NCI-H146 treated with DMSO at 0.1 percent for 48 hours (cell line): ENCODE data around the gene RASA3.
A peak's percentile ranks its signal among the peaks of the same experiment; 100 is the strongest.
"Not testable (repeated sequence)": the region's sequence is repeated elsewhere in the genome, so short reads cannot be mapped to it uniquely, and the experiment has no call there.

Source experiments
- DNase-seq: peaks from one replicate; lab custom pipeline; 2025; ENCODE audit not compliant: unreplicated experiment; lab: John Stamatoyannopoulos, UW

RASA3 gene, protein sequence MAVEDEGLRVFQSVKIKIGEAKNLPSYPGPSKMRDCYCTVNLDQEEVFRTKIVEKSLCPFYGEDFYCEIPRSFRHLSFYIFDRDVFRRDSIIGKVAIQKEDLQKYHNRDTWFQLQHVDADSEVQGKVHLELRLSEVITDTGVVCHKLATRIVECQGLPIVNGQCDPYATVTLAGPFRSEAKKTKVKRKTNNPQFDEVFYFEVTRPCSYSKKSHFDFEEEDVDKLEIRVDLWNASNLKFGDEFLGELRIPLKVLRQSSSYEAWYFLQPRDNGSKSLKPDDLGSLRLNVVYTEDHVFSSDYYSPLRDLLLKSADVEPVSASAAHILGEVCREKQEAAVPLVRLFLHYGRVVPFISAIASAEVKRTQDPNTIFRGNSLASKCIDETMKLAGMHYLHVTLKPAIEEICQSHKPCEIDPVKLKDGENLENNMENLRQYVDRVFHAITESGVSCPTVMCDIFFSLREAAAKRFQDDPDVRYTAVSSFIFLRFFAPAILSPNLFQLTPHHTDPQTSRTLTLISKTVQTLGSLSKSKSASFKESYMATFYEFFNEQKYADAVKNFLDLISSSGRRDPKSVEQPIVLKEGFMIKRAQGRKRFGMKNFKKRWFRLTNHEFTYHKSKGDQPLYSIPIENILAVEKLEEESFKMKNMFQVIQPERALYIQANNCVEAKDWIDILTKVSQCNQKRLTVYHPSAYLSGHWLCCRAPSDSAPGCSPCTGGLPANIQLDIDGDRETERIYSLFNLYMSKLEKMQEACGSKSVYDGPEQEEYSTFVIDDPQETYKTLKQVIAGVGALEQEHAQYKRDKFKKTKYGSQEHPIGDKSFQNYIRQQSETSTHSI

DNA sequence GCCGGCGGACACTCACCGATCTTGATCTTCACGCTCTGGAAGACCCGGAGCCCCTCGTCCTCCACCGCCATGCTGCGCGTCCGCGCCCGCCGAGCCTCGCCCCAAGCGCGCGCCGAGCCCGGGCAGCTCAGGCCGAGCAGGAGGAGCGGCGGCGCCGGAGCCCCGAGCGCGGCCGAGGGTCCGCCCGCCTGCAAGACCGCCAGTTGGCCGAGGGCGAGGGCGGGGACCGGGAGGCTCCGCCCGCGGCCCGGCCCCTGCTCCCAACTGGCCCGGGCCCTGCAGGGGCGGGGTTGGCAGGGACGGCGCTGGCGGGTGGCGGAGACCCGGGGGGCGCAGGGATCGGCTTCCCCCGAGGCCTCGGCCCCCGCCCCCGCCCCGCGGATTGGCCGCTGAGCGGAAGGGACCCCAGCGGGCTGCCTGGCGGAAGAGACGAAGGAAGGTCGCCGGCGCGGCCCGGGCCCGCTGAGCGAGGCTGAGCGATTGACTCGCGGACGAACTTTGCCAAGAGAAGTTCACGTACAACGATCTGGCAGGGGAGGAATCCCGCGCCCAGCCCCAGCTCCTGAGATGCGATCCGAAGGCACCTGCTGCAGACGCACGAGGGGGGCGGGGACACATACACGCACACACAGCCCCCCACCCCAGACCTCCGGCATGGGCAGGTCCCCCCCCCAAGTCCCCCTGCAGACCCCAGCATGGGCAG lies at the start of gene RASA3:
TSS of gene RASA3 (minus strand) at position 205 of the 703 bp plus-strand sequence. CDS start at position 71, 134 bp downstream.
- peak; percentile 65 for DNase-seq

DNA sequence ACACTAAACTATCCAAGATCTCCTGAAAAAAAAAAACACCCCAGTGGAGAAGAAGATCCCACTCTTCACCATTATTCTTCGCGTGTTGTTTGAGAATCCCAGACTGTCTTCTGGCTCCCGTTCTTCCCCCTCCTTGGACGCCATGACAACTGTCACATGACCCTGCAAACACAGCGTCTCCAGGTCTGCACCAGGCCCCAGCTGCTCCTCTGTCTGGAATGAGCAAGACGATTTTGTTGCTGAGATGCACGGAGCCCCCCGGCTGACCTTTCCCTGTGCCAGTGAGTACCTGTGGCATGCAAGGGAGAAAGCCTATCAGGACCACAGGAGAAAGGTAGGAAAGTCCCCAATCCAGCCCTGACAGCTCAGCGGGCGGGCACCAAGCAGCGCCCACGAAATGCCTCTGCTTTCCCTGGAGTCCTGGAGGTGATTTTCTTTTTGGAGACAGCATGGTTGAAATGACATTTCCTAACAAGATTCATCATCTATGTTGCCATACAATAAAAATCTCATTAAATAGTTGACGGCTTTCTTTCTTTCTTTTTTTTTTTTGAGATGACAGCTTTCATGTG lies 46.8 kb upstream of the RASA3 start, which contains the start of gene CFAP97D2:
TSS of gene CFAP97D2 (plus strand) at position 171 of the 572 bp plus-strand sequence. CDS start at position 245, 74 bp downstream.
- DNase-seq = no peak

DNA sequence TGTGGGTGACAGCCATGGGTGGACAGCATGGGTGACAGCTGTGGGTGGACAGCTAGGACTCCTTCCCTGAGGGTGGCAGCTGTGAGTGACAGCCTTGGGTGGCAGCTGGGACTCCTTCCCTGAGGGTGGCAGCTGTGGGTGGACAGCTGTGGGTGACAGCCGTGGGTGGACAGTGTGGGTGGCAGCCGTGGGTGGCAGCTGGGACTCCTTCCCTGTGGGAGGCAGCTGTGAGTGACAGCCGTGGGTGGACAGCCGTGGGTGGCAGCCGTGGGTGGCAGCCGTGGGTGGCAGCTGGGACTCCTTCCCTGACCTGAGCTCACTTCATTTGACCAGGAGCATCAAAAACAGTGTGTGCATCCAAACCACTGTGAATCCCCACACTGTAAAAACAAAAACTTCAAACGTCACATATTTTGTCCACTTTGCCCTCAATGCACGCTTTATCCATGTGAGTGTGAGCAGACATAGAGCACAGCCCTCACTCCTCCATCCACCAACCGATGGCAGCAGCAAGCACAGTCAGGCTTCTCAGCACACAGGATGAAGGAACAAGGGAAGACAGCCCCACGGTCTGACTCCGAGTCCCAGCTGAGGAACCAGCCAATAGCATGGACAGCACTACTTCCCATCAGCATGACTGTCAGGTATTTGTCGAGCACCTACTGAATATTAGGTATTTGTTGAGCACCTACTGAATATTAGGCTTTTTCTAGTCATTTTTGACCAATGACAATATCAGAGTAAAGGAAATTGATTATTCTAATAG lies 45.0 kb upstream of the RASA3 start:
- no peak for DNase-seq

DNA sequence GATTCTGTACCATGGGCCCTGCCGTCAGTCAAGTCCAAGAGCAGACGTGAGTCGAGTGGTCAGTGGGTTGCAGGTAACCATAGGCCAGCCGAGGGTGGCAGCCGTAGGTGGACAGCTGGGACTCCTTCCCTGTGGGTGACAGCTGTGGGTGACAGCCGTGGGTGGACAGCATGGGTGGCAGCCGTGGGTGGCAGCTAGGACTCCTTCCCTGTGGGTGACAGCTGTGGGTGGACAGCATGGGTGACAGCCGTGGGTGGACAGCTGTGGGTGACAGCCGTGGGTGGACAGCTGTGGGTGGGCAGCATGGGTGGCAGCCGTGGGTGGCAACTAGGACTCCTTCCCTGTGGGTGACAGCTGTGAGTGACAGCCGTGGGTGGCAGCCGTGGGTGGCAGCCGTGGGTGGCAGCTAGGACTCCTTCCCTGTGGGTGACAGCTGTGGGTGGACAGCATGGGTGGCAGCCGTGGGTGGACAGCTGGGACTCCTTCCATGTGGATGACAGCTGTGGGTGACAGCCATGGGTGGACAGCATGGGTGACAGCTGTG lies 44.0 kb upstream of the RASA3 start:
- not testable (repeated sequence) for DNase-seq

DNA sequence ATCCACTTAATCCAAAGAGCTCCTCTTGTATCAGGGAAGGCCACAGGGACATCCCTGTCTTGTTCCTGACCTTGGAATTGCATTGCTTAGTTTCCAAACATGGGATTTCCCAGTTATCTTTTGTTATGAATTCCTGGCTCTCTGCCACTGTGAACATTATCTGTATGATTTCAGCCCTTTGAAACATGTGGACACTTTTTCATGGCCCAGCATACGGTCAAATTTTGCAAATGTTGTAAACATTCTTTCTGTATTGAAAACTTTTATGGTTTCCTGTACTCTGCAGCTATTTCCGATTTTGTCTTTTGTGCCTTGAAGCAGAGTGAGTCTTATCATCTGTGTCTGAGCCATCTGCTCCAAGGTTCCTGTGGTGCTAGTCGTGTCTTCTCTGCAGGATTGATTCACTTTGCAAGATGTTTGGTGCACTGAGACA lies 42.1 kb upstream of the RASA3 start:
- no peak for DNase-seq

DNA sequence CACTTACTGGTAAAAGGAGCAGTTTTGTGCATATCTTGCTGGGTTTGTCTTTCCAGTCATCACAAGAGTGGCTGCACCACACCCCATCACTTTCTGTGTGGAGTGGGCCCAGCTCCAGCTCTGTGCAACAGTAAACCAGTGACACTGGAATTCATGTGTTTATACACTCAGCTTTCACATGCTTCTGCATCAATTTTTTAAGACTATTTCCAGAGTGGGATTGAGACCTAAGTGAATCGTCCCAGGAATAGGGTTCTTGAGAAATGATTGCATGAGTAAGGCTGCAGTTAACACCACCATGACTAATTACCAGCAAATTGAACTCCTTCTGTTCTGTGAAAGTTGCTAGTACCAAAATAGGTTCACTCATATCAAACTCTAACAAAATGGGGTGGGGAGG lies 41.3 kb upstream of the RASA3 start:
- no peak for DNase-seq

DNA sequence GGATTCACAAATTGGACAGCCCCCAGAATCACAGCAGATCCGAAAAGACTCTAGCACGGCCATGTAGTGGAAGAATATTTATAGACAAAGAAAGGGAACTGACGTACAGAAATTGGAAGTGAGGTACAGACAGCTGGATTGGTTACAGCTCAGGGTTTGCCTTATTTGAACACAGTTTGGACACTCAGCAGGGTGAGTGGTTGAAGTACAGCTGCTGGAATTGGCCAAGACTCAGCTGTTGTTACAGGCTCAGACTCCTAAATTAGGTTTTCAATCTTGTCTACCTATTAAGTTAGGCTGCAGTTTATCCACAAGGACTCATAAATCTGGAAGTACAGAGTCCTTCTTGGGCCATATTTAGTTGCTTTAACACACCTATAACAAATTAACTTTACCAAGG lies 40.8 kb upstream of the RASA3 start:
- DNase-seq = no peak

DNA sequence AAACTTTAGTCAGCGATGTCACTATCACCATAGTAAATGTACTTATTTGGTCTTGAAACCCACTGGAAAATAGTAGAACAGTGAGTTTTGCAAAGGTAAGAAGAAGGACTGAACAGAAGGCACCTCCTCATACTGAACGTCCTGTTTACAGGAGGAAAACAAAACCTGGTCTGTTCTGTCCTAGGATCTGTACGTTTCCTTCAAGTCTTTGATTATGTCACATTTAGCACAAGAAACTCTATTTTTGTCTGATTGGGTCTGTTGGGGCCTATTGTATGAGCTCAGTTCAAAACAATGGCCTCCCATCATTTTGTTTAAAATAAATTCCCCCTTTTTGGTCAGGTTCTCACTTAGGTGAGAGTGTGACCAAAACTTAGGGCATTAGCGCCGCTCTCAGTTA lies 35.5 kb upstream of the RASA3 start:
- no peak for DNase-seq

DNA sequence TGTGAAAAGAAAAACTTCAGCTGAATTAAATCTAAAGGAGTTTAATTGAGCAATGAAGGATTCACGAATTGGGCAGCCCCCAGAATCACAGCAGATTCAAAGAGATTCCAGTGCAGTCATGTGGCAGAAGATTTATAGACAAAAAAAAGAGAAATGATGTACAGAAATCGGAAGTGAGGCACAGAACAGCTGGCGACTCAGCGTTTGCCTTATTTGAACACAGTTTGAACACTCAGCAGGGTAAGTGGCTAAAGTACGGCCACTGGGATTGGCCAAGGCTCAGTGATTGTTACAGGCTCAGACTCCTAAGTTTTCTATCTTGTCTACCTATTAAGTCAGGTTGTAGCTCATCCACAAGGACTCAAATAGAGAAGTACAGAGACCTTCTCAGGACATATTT lies 35.0 kb upstream of the RASA3 start:
- DNase-seq = no peak

DNA sequence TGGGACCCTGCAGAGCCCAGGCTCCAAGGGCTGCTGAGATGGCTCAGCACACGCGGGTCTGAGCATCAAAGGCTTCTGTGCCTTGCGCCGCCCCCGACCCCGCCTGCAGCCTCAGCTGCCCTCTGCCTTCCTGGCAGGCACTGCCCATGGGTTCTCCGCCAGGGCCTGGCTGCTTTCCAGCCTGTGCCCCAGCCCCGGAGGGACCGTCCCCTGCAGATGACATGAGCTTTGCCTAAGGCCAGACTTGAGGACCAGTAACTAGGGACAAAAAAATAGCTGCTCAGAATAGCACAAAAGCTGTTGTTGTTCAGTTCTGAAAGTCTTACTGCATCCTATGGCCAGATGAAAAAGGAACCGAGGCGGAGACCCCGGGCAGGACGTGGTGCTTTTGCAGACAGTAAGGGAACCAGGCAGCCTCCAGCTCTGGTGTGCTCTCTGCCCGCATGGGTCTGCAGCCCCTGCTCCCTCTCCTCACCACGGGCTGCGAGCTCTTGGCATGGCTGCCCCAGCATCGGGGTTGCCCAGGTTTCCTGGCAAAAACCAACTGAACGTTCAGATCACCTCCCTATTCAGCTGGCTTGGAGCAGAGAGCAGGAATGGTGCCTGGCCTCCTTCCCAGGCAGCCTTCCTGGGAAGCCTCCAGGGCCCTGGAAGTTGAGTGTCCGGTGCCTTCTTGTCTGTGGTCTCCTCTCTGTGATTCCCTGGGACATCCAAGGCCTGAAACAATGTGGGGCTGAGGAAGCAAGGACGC lies 34.1 kb upstream of the RASA3 start:
- no peak for DNase-seq

DNA sequence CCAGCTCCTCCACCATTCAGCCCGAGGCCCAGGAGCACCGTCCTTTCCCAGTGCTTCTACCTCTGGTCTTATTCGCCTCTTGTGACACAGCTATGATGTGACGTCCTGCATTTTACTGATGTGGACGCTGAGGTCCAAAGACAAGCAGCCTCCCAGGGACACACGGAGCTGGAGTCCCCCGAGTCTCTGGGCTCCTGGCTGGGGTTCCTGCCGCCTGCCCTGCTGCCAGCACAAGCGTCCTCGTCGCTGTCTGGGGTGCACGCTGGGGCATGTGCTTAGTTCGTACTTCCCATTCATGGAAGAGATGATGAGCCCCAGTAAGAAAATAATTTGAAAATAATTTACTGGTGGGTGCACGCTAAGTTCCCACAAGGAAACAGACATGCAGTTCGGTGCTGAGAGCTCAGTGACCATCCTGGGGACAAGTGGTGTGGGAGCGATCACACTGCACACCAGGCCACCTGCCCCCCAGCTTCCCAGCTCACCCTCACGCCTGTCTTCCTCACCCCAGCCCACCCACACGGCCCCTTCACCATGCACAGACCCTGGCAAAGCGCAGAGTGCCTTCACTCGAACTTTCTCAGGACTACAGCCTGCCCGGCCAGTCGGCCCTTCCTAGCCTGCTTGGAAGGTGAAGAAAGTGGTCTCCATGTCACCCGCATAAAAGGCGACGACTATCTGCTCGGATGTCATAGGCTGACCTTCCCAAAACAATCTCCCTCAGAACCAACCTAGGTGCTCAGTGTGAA lies 32.4 kb upstream of the RASA3 start:
- no peak for DNase-seq

DNA sequence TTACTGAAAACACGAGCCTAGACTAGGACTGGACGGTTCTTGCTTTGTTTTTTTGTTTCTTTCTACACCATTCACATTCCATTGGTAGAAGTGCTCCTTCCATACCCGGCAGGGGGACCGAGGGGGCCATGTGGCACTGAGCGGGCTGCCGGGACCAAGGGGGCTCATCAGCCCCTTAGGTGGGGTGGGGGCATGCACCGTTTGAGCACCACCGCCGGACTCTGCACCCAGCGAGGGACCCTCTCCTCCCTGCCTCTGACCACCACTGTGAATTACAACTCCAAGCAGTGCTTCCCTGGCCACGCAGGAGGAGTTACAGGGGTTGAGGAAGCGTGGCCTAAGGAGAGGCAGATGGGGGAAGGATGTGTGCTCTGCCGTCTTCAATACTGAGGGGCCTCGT lies 31.6 kb upstream of the RASA3 start:
- no peak for DNase-seq

DNA sequence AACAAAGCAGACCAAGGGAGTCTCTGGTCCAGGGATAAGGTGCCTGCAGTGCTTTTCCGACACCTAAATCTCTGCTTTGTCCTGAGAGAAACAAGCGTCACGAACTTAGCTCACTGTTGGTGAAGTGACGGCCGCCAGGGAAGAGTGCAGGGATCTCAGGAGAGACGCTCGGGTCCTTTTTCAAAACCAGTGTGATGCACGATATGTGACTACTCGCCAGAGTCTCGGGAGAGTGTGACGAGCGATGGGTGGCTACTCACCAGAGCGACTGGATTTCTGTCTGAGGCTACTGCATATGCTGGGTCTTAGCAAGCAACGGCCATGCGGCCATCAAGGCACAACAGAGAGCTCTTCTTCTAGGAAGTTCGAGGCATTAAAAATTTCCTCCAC lies 30.1 kb upstream of the RASA3 start:
- no peak for DNase-seq

DNA sequence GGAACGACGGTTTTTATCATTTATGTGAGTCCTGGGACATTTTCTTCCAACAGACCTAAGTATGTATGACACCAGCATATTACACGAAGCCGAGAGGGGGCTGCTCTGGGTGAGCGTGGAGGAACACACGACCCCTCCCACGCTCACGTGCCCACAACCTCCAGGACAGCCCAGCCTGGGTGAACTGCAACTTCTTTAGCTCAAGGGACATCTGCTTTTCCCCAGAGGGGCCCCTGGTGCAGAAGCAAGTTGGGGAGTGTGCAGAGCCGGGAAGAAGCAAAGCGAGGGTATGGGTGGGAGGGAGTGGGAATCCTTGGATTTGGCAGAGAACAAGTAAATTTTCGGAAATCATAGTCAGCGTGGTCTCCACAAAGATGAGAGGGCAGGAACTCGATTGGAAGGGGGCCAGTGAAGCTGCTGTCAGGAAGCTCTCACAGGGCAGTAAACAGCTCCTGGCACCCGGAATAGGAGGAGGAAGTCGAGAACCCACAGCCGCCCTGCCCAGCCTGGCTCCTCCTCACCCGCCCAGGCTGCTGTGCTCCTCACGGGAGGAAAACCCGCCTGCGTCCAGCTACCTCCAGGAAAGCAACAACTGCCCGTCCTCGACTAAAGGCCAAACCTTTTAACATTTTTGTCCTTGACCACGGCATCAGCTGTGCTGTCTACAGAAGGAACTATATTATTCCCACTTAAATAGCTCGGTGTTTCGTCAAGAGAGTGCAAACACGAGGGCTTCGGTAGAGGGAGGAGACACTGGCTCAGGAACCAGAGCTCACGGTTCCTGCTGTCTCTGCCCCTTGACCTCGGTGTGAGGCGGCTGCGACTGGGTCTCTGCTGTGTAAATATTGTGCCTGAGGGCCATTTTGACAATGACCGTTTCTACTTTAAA lies 29.5 kb upstream of the RASA3 start:
- peak; percentile 20 for DNase-seq

DNA sequence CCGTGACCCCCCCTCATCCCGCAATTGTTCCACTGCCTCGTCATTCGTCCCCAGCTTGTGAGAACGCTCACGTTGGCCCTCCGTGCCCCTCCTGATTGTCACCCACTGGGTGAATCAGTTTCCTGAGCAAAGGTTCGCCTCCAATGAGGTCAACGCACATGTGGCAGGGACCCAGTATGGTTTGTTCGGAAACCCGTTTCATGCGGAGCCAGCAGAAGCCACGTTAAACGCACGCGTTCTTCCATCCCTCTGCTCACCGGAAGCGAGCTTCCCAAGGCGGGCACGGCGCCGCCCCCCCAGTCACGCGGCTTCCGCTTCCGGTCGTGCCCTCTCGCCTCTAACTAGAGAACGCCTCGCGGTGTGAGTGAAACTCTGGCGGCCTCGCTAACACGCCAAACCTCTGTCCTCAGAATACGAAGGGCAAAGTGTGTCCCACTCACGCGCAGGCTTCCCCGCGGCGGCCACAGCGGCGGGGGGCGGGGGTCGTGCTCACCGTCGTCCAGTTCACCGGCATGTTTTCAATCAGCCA lies 28.7 kb upstream of the RASA3 start:
- no peak for DNase-seq

DNA sequence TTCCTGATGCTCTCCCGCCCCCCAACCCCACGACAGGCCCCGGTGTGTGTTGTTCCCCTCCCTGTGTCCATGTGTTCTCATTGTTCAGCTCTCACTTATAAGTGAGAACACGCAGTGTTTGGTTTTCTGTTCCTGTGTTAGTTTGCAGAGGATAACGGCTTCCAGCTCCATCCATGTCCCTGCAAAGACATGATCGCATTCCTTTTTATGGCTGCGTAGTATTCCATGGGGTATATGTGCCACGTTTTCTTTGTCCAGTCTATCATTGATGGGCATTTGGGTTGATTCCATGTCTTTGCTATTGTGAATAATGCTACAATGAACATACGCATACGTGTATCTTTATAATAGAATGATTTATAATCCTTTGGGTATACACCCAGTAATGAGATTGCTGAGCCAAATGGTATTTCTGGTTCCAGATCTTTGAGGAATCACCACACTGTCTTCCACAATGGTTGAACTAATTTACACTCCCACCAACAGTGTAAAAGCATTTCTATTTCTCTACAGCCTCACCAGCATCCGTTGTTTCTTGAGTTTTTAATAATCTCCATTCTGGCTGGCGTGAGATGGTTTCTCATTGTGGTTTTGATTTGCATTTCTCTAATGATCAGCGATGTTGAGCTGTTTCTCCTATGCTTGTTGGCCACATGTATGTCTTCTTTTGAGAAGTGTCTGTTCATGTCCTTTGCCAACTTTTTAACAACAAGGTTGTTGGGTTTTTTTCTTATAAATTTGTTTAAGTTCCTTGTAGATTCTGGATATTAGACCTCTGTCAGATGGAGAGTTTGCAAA lies 26.6 kb upstream of the RASA3 start:
- not testable (repeated sequence) for DNase-seq
